SHP77 (cell line): Measurements from ENCODE around the gene RITA1.

Experiments used
- DNase-seq, 2 experiments: peaks; one replicate each; lab custom pipeline; 2025; lab: John Stamatoyannopoulos, UW

Gene RITA1

DNA sequence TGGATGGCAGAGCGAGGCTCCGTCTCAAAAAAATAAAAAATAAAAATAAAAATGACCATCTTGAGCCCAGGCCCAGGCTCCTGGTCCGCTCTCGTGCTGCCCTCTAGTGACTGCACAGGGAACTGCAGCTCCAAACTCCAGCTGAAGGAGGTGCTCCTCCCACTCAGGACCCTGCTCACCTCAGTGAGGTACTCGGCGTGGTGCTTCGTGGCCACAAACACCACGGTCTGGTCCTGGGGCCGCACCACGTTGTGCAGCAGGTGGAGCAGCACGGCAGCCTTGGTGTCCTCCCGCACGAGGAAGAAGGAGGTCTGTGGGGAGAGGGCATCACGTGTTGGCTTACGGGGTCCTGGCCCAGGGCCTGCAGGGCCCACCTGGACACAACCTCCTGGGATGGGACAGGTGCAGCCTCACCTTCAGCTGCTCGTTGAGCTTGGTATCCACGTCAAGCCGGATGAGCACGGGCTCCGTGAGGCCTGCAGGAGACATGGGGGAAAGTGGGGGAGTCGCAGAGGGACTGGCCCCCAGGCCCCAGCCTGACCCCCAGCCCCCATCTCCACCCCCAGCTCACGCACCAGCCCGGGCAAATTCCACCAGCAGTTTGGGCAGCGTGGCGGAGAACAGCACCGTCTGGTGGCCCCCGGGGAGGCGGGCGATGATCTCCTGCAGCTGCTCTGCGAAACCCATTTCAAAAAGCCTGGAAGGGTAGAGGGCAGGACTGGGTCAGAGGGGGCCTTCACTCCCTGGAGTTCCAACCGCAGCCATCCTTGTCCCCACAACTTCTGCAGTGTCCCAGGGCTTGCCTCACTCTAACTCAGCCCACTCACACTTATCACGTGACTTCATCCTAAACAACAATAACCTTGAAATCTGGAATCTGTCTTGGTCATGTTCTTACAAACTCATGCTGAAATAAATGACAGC lies 10.8 kb upstream of the RITA1 start:
- peak in 1 of 2 experiments; percentile 15 for DNase-seq

GRCh38 chr12:113179023-113179422 lies 6.5 kb upstream of the RITA1 start:
- DNase-seq, result no peak

GRCh38 chr12:113180333-113180732 lies 5.2 kb upstream of the RITA1 start:
- DNase-seq, result no peak

GRCh38 chr12:113181975-113182374 lies 3.5 kb upstream of the RITA1 start:
- DNase-seq, result no peak

DNA sequence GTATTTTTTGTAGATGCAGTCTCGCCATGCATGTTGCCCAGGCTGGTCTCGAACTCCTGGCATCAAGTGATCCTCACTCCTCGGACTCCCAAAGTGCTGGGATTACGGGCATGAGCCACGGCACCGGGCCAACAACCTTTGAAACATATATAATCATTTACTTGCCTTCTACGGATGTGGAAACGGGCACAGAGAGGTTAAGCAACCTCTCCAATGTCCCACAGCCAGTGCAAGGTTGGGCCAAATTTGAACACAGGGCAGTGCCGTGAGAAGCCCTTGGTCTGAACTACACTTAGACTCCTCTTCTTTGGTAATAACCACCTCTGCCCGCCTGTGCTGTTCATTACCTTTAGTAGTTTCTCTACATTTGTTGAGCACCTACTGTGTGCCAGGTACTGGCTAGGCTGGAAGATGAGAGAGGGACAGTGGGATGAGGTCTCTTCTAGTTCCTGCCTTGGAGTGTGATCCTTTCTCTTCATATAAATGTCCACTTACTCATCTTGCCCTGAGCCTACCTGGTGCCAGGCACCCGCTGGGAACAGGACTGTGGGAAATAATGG lies 2.4 kb upstream of the RITA1 start:
- no peak for DNase-seq

GRCh38 chr12:113184098-113184899 lies 1.2 kb upstream of the RITA1 start:
- peak; percentile 65 to 79 for DNase-seq

GRCh38 chr12:113184900-113185179 lies 681 bp upstream of the RITA1 start:
- peak; percentile 73 to 92 for DNase-seq

- DNase-seq, result no peak
These were observed 478 bp downstream of the RITA1 start for GRCh38 chr12:113186033-113186365.

DNA sequence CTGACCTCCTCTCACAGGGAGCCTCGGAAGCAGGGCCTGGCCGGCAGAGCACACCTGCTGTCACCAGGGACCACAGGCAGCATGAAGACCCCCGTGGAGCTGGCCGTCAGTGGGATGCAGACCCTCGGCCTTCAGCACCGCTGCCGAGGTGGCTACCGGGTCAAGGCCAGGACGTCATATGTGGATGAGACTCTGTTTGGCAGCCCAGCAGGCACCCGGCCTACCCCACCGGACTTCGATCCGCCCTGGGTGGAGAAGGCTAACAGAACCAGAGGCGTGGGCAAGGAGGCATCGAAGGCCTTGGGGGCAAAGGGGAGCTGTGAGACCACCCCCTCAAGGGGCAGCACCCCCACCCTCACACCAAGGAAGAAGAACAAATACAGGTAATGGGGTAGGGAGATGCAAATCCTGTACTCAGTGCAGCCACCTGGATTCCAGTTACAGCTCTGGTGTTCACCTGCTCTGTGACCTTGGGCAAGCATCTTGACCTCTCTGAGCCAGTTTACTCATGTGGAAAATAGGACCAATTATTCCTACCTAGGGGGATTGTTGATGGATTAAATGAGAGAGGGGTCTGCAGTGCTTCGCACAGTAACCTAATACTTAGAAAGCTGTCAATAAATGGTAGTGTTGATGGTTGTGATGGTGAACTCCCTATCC lies 1.3 kb downstream of the RITA1 start:
- DNase-seq, result no peak

GRCh38 chr12:113189361-113189760 lies 3.8 kb downstream of the RITA1 start:
- DNase-seq, result no peak

GRCh38 chr12:113190761-113191160 lies 5.2 kb downstream of the RITA1 start:
- peak in 1 of 2 experiments; percentile 10 for DNase-seq

- DNase-seq, result no peak
These were observed 5.7 kb downstream of the RITA1 start for GRCh38 chr12:113191227-113191626.

DNA sequence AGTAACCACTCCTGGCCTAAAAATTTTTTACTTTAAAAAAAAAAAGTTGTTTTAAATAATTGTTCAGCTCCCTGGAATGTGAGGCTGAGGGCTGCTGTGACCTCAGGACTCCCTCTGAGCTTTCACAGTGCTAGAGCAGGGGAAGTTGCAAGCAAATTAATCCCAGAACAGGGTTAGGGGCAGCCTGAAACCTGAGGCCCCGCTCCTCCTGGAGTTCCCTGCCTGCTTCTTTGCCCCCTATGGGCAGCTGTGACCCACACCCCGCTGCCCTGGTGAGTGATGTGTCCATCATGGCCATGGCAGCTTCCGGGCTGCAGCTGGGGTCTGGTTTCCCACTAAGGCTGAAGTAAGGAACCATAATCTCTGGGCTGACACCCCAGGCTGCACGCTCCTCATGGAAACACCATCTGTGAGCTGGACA lies 9.5 kb downstream of the RITA1 start:
- DNase-seq, result no peak

DNA sequence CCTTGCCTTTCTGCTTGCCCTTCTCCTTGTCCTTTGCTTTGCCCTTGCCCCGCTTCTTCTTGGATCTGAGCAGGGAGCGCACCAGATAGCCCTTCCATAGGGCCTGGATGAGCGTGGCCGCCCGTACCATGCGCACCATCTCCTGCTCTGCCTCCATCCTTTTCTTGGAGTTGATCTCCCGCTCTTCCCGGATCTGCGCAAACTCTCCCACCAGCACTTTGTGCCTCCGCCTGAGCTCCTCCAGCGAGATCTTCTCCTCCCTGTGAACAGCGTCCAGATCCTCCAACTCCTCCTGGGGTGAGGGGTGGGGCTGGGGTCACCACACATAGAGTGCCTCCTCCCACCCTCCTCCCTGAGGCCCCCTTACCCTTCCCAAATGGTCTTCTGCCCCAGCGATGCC lies 10.1 kb downstream of the RITA1 start:
- no peak for DNase-seq

DNA sequence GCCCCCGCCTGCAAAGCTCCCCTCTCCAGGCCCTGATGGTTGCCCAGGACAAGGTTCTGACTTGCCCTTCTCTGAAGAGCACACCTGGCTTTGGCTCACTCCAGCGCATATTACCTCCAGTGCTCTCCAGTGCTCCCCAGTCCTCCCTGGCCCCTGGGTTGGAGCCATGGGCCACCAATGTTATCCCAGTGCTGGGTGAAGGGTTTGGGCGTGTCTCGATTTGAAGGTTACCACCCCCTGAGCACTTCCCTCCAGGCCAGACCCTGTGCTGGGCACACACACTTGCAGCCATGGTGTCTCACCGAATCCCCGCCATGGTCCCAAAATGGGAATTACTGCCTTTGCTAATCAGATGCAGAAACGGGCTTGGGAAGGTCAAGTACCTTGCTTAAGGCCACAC lies 11.1 kb downstream of the RITA1 start:
- DNase-seq, result no peak

- peak; percentile 59 to 72 for DNase-seq
These were observed 11.5 kb downstream of the RITA1 start for GRCh38 chr12:113196990-113197389.

DNA sequence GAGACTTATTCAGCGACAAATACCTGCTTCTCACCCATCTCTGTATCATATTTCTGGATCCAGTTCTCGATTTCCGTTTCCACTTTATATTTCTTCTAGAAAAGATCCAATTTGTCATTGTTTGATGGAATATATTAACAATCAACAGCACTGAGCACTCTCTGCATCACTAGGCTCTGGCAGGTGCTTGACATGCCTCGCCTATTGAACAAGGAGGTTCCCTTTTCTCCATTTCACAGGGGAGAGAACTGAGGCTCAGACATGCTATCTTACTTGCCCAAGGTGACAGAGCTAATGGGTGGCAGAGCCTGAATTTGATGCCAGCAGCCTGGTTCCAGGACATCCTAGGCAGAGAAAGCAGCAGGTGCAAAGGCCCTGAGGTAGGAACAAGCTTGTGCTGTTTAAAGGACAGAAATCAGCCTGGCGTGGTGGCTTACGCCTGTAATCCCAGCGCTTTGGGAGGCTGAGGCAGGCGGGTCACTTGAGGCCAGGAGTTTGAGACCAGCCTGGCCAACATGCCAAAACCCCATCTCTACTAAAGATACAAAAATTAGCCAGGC lies 12.1 kb downstream of the RITA1 start:
- DNase-seq, result no peak

- DNase-seq, result no peak
These were observed 12.8 kb downstream of the RITA1 start for GRCh38 chr12:113198296-113198695.

GRCh38 chr12:113200021-113200797 lies 14.7 kb downstream of the RITA1 start:
- no peak for DNase-seq

DNA sequence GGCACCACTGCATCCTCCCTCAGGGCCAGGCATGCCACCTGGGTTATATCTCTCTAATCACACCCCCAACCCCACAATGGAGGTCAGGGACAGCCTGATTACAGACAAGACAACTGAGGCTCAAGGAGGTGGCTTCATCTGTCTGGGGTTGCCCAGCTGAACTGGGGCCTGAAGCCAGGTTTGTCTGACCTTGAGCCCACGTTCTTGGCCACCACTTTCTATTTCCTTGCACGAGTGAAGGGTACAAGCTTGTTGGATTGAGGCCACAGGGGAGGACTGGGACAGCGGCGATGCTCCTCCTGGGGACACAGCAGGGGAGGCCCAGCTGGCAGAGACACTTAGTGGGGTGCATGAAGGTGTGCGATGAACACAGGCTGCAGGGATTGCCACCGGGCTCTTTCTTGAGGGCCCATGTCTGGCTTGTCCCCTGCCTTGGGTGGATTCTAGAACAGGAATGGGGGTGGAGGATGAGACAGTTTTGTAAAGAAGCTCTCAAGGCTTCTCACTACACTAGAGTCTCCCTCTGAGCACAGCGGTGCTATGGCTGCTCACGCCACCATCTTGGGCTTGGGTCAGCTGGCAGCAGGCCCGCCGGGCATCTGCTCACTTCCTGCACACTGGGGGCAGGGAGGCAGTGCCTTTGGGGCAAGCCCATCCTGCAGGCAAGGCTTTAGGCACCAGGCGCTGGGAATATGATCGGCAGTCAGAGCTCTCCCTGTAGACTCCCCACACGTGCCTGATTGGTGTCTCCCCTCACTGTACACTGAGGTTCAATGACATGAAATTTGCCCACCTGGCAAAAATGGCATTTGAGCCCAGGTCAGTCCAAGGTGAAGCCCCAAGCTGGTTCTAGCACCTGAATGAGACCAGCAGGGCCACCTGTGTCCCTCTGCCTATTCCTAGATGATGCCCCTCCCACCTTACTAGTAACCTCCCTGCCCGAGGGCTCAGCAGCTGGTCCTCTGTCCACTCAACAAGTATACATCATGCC lies 16.0 kb downstream of the RITA1 start:
- DNase-seq, result no peak
